GM19438 (cell line): ENCODE measurements around the gene ROR2.

Source experiments
- ATAC-seq: cut with Tn5 transposase; IDR thresholded peaks from one replicate; pipeline ENCODE4 v1.9.1; 2021; ENCODE audit warnings: low read depth; ENCODE audit not compliant: unreplicated experiment

Gene ROR2

DNA sequence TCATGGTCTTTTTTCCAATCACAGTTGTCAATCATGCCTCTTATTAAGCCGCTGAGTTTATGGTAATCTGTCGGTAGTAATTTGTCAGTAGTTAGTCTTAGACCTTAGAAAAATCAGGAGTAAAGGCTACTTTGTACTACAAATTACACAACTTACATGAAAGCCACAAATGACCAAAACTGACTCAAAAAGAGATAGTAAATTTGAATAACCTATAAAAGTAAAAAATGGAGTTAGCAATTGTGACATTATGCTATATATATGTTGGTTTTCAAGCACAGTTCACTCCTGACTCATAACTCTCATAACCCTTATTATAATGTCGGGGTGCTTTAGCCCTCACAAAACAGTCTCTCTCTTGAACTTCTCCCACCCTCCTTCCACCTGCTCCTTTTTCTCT is 251.8 kb downstream of the ROR2 start:
- ATAC-seq = no peak

DNA sequence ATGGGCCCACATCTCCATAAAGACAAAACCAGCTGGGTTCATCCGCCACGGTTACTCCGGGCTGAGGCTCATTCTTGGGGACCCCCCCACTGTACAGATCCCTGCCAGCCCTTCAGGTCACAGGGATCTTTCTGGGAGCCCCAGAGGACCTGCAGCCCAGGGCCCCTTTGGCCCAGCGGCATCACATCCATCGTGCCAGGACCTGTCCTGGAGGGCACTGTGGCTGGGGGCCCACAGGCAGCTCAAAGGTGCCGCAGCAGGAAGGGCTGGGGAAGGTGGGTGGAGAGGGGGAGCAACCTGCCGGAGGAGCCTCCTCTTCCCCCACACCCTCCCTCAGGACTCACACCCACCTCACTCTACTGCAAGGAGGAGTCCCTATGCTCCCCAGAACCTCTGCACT is 252.8 kb downstream of the ROR2 start:
- ATAC-seq = no peak

DNA sequence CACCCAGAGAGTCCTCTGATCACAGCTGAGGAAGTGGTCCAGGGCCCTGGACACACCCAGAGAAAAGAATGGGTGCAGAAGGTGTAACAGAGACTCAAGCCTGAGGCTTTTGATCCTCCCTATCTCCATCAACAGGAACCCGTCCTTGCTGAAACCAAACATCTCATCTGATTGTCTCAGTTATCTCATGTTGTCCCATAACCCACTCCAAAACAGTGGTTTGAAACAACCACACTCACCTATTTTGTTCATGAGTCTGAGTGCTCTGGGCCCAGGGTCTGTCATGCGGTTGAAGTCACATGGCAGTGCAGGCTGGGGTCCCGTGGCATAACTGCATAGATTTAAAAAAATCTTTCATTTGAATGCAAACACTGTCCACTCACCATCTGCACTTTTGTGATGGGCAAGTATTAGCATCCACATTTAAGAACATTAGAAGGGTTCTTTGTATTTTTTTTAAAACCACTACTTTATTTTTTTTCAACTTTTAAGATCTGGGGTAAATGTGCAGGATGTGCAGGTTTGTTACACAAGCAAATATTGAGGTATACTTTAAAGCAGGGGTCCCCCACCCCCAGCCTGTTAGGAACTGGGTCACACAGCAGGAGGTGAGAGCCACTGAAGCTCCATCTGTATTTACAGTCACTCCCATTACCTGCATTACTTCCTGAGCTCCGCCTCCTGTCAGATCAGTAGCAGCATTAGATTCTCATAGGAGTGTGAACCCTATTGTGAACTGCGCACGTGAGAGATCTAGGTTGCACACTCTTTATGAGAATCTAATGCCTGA is 255.8 kb downstream of the ROR2 start:
- ATAC-seq = no peak

DNA sequence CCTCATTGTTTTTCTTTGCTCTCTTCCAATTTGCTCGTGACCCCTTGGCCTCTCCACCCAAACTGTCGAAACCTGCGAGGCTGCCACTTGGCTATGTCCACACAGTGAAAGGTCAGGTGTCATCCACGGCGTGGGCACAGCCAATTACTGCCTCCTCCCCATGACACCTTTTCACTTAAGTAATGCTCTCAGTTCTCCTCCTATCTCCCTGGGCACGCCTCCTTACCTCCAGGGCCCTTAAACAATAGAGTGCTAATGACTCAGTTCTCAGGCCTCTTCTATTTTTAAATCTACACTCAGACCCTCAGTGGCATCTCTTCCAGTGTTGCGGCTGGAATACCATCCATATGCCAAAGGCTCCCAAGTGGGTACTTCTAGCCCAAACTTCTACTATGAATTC is 256.8 kb downstream of the ROR2 start:
- ATAC-seq = no peak

DNA sequence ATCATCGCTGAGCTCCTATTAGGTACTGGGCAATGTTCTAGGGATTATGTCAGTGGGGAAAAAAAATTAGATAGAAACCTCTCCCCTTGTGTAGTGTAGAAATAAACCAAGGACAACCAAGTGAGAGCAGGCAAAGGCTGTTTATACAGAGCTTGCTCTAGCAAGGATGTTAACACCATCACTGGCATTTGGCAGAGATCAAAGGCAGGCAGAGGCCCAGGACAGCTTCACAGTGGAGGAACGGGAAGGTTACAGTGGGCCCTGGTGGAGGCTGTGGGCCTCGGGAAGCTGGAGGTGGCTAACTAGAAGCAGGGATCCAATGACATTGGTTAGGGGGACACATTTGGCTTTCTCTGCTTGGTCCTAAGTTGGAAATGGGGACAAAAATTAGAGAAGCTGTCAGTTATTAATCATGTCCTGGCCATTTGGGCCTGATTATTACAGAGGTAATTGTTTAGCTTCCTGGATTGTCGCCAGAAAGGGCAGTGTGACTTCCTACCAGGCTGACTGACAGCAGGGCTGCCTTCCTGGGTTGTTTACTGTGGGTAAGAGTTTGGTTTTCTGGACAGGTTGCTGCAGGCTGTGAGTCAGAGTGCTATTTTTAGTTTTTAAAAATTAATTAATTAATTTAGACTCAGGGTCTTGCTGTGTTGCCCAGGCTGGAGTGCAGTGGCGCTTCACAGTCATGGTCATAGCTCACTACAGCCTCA is 259.3 kb downstream of the ROR2 start:
- no peak for ATAC-seq

DNA sequence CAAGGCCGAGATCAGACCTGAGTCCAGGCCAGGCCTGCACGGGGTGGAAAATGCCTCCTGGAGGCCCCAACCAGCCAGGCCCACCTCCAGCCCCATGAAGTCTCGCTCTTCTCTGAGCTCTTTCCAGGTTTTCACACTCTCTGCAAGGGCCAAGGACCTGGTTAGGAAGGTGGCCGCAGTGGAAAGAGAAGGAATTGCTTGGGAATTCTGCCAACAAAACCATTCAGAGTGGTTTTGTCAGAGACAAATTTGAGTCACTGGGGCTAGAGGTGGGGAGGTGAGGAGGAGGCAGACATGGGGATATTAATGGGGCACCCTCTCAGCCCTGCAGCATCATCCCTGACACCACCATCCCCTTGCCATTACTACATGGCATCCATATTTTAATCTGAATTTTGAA is 261.0 kb downstream of the ROR2 start:
- ATAC-seq = no peak

DNA sequence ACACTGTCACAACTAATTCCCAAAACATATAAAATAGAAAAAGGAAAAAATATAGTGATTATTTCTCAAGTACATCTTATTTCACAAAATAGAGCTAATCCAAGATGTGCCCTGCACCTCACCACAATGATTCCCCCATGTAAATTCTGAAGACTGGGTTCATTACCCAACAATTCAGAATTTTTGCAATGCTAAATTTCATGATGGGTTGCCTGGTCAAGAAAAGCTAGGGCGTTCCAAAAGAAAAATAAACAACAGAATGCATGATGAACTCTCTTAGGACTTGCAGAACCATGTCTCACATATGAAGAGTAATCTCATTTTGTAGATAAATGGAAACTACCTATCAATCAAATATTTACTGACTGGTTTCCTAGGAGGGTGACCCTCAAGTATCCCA is 266.8 kb downstream of the ROR2 start:
- no peak for ATAC-seq

DNA sequence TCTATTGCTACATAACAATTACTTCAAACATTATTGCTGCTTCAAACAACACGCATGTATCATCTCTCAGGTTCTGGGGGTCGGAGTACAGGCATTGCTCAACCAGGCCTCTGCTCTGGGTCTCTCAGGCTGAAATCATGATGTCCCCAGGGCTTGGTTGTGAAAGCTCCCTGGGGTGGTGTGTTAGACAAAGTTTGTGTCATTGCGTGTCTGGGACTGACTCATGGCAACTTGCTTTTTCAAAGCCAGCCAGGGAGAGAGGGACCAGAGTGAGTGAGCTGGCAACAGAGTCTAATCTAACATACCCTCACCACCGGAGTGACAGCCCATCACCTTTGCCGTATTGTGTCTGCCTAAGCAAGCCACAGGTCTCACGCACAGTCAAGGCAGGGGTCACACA is 267.2 kb downstream of the ROR2 start:
- ATAC-seq = no peak

DNA sequence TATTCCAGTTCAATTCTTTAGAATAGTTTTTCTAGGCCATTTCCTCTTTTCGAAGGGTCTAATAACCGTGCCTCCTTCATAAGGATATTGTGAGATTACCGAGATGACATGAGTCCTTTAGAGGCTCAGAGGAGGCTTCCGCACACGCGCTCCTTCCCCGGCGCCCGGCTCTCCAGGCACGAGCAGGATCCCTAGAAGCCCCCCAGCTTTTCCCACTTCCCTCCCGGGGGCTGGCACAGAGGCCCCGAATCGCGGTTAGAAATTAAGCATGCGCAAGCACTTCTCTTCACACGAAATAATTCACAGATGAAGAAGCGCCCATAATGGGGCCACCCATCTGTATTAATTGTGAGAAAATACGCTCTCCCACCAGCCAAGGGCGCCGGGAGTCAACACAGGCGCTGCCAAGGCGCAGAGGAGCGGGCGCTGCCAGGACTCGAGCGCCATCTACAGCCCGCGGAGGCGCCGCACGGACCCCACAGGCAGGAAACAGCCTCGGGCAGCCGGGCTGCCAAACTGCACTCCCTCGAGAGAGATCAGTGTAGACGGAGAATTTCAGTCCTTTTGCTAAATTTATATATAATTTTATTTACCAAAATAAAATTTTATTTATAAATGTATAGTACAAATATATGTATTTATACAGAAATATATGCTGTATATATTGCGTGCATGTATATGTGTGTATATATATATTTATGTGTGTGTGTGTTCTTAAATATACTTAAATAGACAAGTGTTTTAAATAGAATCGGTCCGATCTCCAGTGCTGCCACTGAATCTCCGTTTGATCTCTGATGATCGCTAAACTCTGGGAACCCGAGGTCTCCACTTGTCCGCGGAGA is 268.3 kb downstream of the ROR2 start:
- ATAC-seq = no peak

DNA sequence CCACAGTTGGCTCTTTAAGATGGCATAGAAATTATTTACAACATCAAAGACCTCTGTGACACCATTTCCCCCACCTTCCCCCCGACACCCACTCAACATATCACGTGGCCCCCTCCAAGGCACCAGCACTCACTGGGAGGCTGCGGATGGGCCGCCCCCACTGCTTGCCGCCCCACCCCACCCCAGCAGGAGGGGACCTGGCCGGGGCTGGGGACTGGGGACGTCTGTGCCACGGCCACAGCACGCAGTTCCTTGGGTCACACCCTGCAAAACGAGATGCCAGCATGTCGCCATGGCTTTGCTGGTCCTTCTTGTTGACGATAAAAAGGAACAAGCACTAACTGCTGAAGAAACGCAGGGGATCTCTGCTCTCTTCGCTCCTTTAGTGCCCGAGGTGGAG is 269.0 kb downstream of the ROR2 start:
- no peak for ATAC-seq

DNA sequence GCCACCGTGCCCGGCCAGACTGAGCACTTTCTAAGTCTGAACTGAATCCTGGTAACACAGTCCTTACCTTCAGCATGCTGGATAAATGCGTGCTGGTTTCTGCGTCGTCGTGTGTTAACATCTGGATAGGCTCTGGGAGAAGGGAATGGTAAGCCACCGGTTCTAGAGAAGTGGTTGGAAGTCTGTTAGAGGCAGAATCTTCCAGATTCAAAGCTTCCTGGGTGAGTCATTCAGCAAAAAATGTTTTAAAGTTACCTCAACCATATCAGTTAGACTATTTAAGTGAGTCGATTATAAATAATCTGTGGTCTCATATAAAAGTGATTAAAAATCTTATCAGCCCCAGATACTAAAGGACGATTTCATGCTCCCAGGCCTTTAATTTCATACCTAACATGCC is 269.9 kb downstream of the ROR2 start:
- no peak for ATAC-seq

DNA sequence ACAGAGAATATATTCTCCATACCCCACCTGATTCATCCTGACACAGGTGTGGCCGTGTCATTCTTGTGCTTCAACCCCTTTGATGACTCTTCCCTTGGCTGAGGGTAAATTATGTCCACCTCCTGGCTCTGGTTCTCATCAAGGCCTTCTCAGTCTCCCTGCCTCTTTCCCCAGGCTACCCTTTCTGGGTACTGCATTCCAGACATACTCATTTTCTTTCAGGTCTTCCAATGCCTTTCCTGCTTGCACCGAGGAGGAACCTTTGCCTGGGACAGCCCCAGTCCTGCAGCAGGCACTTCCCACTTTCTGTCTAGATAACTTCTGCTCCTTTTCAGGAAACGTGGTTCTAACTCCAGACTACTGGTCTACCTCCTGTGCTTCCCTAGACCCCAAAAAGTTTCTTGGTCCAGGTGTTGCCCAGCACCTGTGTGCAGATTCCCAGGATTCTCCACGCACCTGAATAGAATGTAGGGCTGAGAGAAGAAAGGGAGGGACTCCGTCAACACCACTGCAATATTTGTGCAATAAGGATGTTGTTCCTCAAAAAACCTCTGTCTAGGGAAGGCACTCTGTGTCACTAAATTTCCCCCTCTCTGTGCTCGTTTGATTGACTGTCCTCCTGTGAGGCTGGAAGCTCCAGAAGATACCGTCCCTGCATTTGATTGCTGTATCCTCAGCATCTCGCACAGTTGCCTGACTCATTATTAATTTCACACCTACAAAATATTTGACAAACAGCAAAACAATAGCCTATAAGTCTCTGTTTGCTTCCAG is 271.0 kb downstream of the ROR2 start:
- no peak for ATAC-seq

DNA sequence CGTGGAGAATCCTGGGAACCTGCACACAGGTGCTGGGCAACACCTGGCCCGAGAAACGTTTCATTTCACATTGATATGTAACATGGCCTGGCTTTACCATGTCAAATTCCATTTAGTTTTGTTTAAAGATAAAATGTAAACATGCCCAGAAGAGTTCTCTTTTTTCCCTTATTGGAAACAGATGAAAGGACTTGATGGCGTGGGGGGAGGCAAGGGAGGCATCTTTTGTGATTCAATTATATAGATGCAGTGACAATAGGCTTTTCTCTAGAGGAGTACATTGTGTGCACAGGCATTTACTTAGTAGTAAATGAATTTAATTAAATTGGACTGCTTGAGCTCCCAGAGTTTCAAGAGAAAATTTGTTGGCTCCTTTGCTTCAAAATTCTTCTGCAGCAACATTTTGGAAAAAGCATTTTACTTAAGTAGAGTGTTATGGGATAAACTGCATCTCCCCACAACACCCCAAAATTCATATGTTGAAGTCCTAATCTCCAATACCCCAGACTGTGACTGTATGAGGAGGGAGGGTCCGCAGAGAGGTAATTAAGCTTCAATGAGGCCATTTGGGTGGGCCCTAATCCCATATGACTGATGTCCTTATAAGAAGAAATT is 272.1 kb downstream of the ROR2 start:
- ATAC-seq = no peak

DNA sequence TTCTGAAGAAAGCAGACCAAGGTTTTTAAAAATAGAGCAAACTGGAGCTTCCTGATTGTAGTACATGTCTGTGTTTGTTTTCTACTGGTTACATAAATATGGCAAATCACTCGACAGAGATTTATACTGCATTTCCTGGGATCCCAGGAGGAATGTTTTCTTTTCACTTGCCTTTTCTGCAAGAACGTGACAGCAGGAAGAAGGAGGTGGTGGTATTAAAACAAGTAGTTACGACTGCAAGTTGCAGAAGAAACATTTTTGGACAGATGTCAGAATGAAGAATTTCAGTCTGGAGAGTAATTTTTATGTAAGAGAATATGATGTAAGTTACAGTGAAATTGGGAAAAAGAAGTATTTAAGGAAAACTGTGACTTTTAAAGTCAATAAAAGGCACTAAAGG is 272.7 kb downstream of the ROR2 start:
- ATAC-seq = no peak

DNA sequence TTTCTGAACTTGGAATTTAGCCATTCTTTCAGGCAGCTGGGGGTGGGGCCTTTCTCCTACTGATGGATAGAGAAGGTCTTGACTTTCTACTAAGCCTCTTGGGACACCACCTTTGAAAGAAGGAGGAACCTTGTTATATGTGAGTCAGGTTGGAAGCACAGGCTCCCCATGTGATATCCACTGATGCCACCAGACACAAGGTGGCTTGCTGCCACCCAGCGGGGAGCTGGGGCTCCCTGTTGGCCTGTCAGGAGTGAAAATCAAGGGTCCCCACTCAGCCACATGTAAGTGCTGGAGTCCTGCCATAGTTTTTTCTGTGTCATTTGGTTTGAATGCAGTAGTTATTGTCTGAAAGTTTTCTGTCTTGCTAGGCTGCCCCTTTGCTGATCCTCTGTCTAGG is 274.0 kb downstream of the ROR2 start:
- no peak for ATAC-seq

DNA sequence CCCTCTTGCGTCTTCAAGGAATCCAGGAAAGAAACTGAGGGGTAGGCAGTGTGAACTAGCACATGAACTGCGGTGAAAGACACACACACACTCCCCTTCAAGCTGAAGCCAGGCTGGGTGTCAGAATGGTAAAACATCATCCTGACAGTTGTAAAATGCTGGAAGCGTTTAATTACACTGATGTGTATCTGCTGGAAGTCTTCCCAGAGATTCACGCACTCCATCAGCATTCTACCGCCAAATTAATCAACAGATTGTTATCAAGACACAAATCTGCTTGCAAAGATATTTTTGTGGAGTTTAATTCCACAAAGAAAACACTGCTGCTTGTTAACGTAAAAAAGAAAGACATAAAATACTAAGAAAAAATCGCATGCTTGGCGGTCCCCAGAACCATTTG is 285.4 kb downstream of the ROR2 start:
- ATAC-seq = no peak

DNA sequence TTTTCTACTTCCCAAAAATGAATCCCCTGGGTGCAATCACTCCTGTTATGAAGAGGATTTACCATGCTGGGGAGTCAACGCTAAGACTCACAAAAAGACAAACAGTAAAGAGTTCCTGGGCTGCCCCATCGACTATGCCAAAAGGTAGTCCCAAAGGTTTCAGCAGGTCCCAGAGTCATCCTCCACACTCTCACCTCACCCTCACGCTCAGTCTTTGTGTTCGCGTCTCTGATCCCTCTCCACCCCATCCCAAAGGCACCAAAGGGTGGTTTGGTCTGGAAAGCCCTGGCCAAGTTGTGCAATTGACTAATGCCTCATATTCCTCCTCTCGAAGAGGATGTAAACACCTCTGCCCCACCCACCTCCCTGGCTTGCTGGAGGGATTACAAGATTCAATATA is 286.2 kb downstream of the ROR2 start:
- ATAC-seq = no peak

DNA sequence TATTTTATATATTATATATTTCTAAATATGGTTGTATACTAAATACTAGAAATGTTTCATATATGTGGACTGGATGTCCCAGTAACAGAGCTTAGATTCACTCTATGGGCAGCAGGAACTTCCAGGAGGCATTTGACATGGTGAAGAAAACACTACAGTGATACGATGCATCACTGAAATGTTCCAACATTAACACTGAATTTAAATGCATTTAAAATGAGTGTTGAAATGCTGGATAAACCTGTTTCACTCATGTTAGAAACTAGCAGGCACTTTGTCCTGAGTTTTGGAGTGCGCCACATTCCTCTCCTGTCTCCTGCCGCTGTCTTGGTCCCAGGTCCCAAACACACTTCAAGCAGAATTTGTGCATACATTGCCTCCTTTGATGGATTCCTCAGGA is 288.6 kb downstream of the ROR2 start:
- ATAC-seq = no peak

DNA sequence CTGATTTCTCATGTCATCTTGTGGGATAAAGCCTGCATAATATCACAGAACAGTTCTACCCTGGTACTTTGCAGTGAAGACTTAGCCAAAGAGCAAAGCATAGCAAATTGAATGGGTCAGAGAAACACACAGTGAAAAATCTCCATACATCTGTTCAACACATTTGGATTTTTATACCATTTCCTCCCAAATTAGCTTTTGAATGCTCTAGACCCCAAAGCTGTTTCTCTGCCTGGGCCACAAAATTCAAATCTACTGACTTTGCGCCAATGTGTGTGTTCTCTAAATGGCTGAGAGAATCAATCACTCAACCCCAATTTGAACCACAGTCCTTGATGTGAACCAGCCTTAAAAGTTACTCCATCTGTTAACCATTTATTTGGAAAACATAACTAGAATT is 289.5 kb downstream of the ROR2 start:
- no peak for ATAC-seq
